GM19463 (cell line): ENCODE data around the gene CASP3.
"Not testable (repeated sequence)": the region's sequence is repeated elsewhere in the genome, so short reads cannot be mapped to it uniquely, and the experiment has no call there.

Experiments
- ATAC-seq: cut with Tn5 transposase; IDR thresholded peaks from one replicate; pipeline ENCODE4 v1.9.1; 2021; ENCODE audit warnings: mild to moderate bottlenecking, moderate library complexity; ENCODE audit not compliant: unreplicated experiment

CASP3 gene

GRCh38 chr4:184598753-184599491, 50.3 kb downstream of the CASP3 start:
- ATAC-seq = no peak

- ATAC-seq = no peak
Observed at GRCh38 chr4:184596617-184597185, 52.5 kb downstream of the CASP3 start.

GRCh38 chr4:184596044-184596616, 53.1 kb downstream of the CASP3 start:
- no peak for ATAC-seq

GRCh38 chr4:184595430-184595829, 53.8 kb downstream of the CASP3 start:
- no peak for ATAC-seq

GRCh38 chr4:184593461-184593860, 55.8 kb downstream of the CASP3 start:
- ATAC-seq = no peak

GRCh38 chr4:184591747-184592270, 57.4 kb downstream of the CASP3 start:
- not testable (repeated sequence) for ATAC-seq

GRCh38 chr4:184591070-184591677, 58.1 kb downstream of the CASP3 start:
- ATAC-seq = no peak

GRCh38 chr4:184590196-184590595, 59.1 kb downstream of the CASP3 start:
- ATAC-seq = no peak

- no peak for ATAC-seq
Observed at GRCh38 chr4:184588893-184589292, 60.4 kb downstream of the CASP3 start.

GRCh38 chr4:184587701-184588100, 61.5 kb downstream of the CASP3 start:
- ATAC-seq = no peak

- no peak for ATAC-seq
Observed at GRCh38 chr4:184587221-184587620, 62.0 kb downstream of the CASP3 start.

GRCh38 chr4:184583738-184584502, 65.3 kb downstream of the CASP3 start:
- ATAC-seq = peak; percentile 65
